ENCODE data around the gene ADAP1.
"Not testable (repeated sequence)": the region's sequence is repeated elsewhere in the genome, so short reads cannot be mapped to it uniquely, and the experiment has no call there.

Gene ADAP1

GRCh38 chr7:937856-938484, 16.5 kb downstream of the ADAP1 start:
- no peak for DNase-seq

GRCh38 chr7:936386-937054, 18.0 kb downstream of the ADAP1 start:
- no peak for DNase-seq

GRCh38 chr7:935874-936385, 18.6 kb downstream of the ADAP1 start:
- DNase-seq = no peak

- no peak for DNase-seq
Measured at GRCh38 chr7:935164-935873, 19.2 kb downstream of the ADAP1 start.

- no peak for DNase-seq
Measured at GRCh38 chr7:934469-935163, 19.9 kb downstream of the ADAP1 start.

- DNase-seq = no peak
Measured at GRCh38 chr7:932651-932975, 21.9 kb downstream of the ADAP1 start.

GRCh38 chr7:931871-932650, 22.4 kb downstream of the ADAP1 start:
- DNase-seq = no peak

GRCh38 chr7:930975-931758, 23.3 kb downstream of the ADAP1 start:
- no peak for DNase-seq

- DNase-seq = no peak
Measured at GRCh38 chr7:929311-929711, 25.2 kb downstream of the ADAP1 start.

GRCh38 chr7:927031-927671, 27.3 kb downstream of the ADAP1 start:
- DNase-seq = no peak

- no peak for DNase-seq
Measured at GRCh38 chr7:926061-927030, 28.1 kb downstream of the ADAP1 start.

- peak; percentile 72 for DNase-seq
Measured at GRCh38 chr7:925601-926000, 28.9 kb downstream of the ADAP1 start.

- DNase-seq = peak; percentile 47
Measured at GRCh38 chr7:924541-925231, 29.8 kb downstream of the ADAP1 start.

GRCh38 chr7:924042-924441, 30.4 kb downstream of the ADAP1 start:
- not testable (repeated sequence) for DNase-seq

GRCh38 chr7:923108-924041, 31.1 kb downstream of the ADAP1 start:
- DNase-seq = peak; percentile 91

- peak; percentile 60 for DNase-seq
Measured at GRCh38 chr7:922334-923107, 32.0 kb downstream of the ADAP1 start.

GRCh38 chr7:921581-922333, 32.7 kb downstream of the ADAP1 start:
- no peak for DNase-seq
